Endodermal cell (in vitro differentiated cells): ENCODE results near the gene EMC10. TPM values are rescaled to one million over a fixed set of nuclear protein-coding genes. Genes with fewer than 3 reads are reported as not detected.

Experiments used
- DNase-seq: peaks from one replicate; pipeline ENCODE4 v3.0.0-alpha.2; 2017
- H3K27ac ChIP-seq: 2 replicates; pipeline ENCODE4 v1.5.1; 2013; ENCODE audit warnings: mild to moderate bottlenecking, low read depth, low read length, moderate library complexity
- H3K27me3 ChIP-seq: 2 replicates; pipeline ENCODE4 v1.6.1; 2013; ENCODE audit warnings: mild to moderate bottlenecking, low read length, moderate library complexity; ENCODE audit not compliant: insufficient read depth, control insufficient read depth, poor library complexity, severe bottlenecking
- H3K36me3 ChIP-seq: 2 replicates; pipeline ENCODE4 v1.7.0; 2013; ENCODE audit warnings: mild to moderate bottlenecking, low read length, moderate library complexity; ENCODE audit not compliant: control insufficient read depth, insufficient read depth
- H3K4me1 ChIP-seq: one replicate; pipeline ENCODE4 v1.7.0; 2013; ENCODE audit warnings: low read length; ENCODE audit not compliant: control insufficient read depth, insufficient read depth
- H3K4me3 ChIP-seq: 2 replicates; pipeline ENCODE4 v1.5.1; 2013; ENCODE audit warnings: mild to moderate bottlenecking, low read length, moderate library complexity
- H3K9ac ChIP-seq: 2 replicates; pipeline ENCODE4 v1.6.1; 2013; ENCODE audit warnings: mild to moderate bottlenecking, low read length, moderate library complexity; ENCODE audit not compliant: poor library complexity, severe bottlenecking; ENCODE audit errors: extremely low read depth
- H3K9me3 ChIP-seq: 2 replicates; pipeline ENCODE4 v1.6.1; 2013; ENCODE audit warnings: mild to moderate bottlenecking, low read length, moderate library complexity; ENCODE audit not compliant: control insufficient read depth
- H3K27ac Mint-ChIP-seq: 2 replicates; pipeline ENCODE4 v1.8.0; 2020; ENCODE audit warnings: mixed read lengths
- H3K27me3 Mint-ChIP-seq: 2 replicates; pipeline ENCODE4 v1.8.0; 2021; ENCODE audit warnings: mild to moderate bottlenecking, mixed read lengths; ENCODE audit not compliant: insufficient read depth
- H3K36me3 Mint-ChIP-seq: 2 replicates; pipeline ENCODE4 v1.8.0; 2020; ENCODE audit warnings: low read depth, mixed read lengths
- H3K4me1 Mint-ChIP-seq: 2 replicates; pipeline ENCODE4 v1.8.0; 2020; ENCODE audit warnings: mixed read lengths
- H3K4me3 Mint-ChIP-seq: 2 replicates; pipeline ENCODE4 v1.8.0; 2020; ENCODE audit warnings: mild to moderate bottlenecking, moderate library complexity, mixed read lengths
- H3K9me3 Mint-ChIP-seq: 2 replicates; pipeline ENCODE4 v1.8.0; 2020; ENCODE audit warnings: mild to moderate bottlenecking, mixed read lengths
- WGBS, 2 experiments: methylation state at CpG; one replicate each; pipeline versions ENCODE4 v1.1.5 to v1.1.7; 2013; ENCODE audit warnings: missing lambda C conversion rate in 2 of 2, mixed read lengths in 1 of 2; ENCODE audit not compliant: insufficient coverage in 1 of 2, insufficient read length in 1 of 2; 5-methylcytosine and 5-hydroxymethylcytosine counted together
- total RNA-seq, 2 donors: library from RNA; stranded (reverse); fragmentation: NEBNext Ultra II Directional in 1 of 2; extraction: Animal tissue kit (Norgen Biotek cat#: 25700) in 1 of 2; gene quantifications; 2 replicates in 1 of 2; 3 replicates in 1 of 2; pipeline ENCODE4 v1.2.1, GENCODE V29; 2021
- TF ChIP-seq, protein P1 (sequence below): fragments of 200-600 bp; sonication (generic); conservative IDR thresholded peaks from 2 replicates; pipeline ENCODE4 v1.5.0; 2021; ENCODE audit warnings: antibody characterized with exemption, mild to moderate bottlenecking

EMC10 gene
- total RNA-seq, 2 donors from 2014 or later = 119 to 123 TPM

DNA sequence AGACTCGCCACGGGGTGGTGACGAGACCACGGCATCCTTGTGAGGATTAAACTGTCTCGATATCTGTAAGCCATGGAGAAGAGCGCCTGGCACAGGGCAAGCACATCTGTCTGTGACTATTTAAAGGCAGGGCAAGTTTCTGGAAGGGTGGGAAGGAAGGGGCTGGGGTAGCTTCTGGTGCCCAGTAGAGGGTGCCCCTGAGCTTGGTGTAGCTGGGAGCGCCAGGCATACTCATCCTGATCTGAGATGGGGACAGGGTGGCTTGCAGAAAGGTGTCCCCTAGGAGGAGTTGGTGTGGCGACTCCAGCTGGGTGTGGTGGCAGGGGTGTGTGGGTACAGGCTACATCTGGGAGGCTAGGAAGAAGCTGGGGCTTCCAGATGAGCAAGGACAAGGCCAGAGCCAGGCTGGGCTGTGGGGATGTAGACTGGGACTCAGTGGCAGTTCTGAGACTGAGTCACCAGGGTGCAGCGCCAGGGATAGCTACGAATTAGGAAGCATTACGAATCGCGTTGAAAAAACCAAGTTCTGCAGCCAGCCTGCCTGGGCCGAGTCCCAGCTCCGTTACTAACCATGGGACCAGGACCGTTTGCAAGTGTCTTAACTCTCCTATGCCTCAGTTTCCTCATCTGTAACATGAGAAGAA, 60.5 kb downstream of the EMC10 start:
- H3K27ac Mint-ChIP-seq = no peak overlapping the region
- DNase-seq = no peak
- no peaks in the 10 kb centered on the region for H3K4me1 Mint-ChIP-seq
- H3K4me3 Mint-ChIP-seq = no peak overlapping the region
- no peaks in the 10 kb centered on the region for H3K4me1 ChIP-seq
- H3K4me3 ChIP-seq = no peak overlapping the region
- TF ChIP-seq, protein P1, sequence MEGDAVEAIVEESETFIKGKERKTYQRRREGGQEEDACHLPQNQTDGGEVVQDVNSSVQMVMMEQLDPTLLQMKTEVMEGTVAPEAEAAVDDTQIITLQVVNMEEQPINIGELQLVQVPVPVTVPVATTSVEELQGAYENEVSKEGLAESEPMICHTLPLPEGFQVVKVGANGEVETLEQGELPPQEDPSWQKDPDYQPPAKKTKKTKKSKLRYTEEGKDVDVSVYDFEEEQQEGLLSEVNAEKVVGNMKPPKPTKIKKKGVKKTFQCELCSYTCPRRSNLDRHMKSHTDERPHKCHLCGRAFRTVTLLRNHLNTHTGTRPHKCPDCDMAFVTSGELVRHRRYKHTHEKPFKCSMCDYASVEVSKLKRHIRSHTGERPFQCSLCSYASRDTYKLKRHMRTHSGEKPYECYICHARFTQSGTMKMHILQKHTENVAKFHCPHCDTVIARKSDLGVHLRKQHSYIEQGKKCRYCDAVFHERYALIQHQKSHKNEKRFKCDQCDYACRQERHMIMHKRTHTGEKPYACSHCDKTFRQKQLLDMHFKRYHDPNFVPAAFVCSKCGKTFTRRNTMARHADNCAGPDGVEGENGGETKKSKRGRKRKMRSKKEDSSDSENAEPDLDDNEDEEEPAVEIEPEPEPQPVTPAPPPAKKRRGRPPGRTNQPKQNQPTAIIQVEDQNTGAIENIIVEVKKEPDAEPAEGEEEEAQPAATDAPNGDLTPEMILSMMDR = peak; percentile 41
- H3K36me3 Mint-ChIP-seq = no peaks in the 10 kb centered on the region
- no peaks in the 10 kb centered on the region for H3K36me3 ChIP-seq
- peaks cover 20% of the 10 kb centered on the region for H3K9me3 ChIP-seq
- no peak overlapping the region for H3K9ac ChIP-seq
- WGBS, 2 experiments = 87 to 91% methylated on average over 8 to 16 of the region's 16 CpGs
- H3K27me3 ChIP-seq = no peaks in the 10 kb centered on the region
- H3K9me3 Mint-ChIP-seq = peaks cover 18% of the 10 kb centered on the region
- H3K27me3 Mint-ChIP-seq = peaks cover 16% of the 10 kb centered on the region
- no peak overlapping the region for H3K27ac ChIP-seq

DNA sequence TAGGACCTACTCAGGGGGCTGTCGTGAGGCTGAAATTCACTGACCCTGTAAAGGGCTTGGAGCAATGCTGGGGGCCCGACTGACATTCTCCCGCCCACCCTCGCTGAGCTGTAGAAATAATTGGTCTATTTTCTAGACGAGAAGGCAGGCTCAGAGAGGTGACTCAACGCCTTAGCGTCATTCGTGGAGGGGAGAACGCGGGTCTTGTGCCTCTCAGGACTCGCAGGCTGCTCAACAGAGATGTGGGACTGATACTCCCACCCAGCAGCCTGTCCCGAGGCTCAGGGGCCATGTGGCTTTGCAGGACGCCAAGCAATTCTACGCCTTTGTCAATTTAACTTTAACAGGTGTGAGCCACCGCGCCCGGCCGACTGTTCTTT, 61.0 kb downstream of the EMC10 start:
- Histone ChIP-seq H3K36me3 (no peaks in the 10 kb centered on the region), H3K4me1 (no peaks in the 10 kb centered on the region), H3K9ac (no peak overlapping the region), H3K27me3 (no peaks in the 10 kb centered on the region), H3K4me3 (no peak overlapping the region), H3K9me3 (peaks cover 18% of the 10 kb centered on the region), H3K27ac (no peak overlapping the region)
- Mint-ChIP-seq H3K4me3 (no peak overlapping the region), H3K36me3 (no peaks in the 10 kb centered on the region), H3K9me3 (peaks cover 15% of the 10 kb centered on the region), H3K27me3 (peaks cover 12% of the 10 kb centered on the region), H3K4me1 (no peaks in the 10 kb centered on the region), H3K27ac (no peak overlapping the region)
- no peak for DNase-seq
- 80 to 82% methylated on average over 15 to 18 of the region's 18 CpGs for WGBS, 2 experiments
- TF ChIP-seq, protein P1 = no peak

DNA sequence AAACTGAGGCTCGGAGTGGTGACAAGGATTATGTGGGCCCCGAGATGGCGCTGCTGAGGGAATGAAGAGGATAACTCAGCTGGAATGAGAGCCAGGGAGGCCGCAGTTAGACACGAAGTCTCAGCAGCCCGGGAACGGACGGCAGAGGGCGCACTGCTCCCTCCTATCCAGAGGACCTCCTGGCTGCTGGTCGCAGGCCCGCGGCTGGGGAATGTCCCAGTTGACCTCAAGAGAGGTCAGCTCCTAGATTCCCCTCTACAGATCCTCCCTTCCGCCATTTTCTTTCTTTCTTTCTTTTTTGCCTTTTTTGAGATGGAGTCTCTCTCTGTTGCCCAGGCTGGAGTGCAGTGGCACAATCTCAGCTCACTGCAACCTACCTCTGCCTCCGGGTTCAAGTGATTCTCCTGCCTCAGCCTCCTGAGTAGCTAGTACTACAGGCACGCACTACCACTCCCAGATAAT, 61.5 kb downstream of the EMC10 start:
- no peak overlapping the region for H3K4me3 ChIP-seq
- Mint-ChIP-seq H3K9me3 (peaks cover 10% of the 10 kb centered on the region), H3K36me3 (no peaks in the 10 kb centered on the region), H3K27ac (no peak overlapping the region), H3K27me3 (peaks cover 9% of the 10 kb centered on the region), H3K4me3 (no peak overlapping the region), H3K4me1 (no peaks in the 10 kb centered on the region)
- H3K9me3 ChIP-seq = peaks cover 13% of the 10 kb centered on the region
- no peaks in the 10 kb centered on the region for H3K4me1 ChIP-seq
- no peaks in the 10 kb centered on the region for H3K27me3 ChIP-seq
- WGBS, 2 experiments = 34 to 50% methylated on average over 14 to 15 of the region's 15 CpGs
- TF ChIP-seq, protein P1 = peak; percentile 98
- peak; percentile 99 for DNase-seq
- H3K9ac ChIP-seq = no peak overlapping the region
- H3K36me3 ChIP-seq = no peaks in the 10 kb centered on the region
- H3K27ac ChIP-seq = no peak overlapping the region

Other genes with a start within 250 kb of the EMC10 start
- gene KCNC3, start 147.1 kb upstream of the EMC10 start, total RNA-seq = 10 to 100 TPM in 1 of 2 donors, 1 to 10 TPM in 1; 8.6 to 10.7 TPM
- 1 to 10 TPM in 1 of 2 donors, under 1 TPM in 1; 0.91 to 1.5 TPM for gene NAPSA, start 110.9 kb upstream of the EMC10 start, total RNA-seq
- 10 to 100 TPM; 40.4 to 42.7 TPM for gene NR1H2, start 100.0 kb upstream of the EMC10 start, total RNA-seq
- gene POLD1, start 92.2 kb upstream of the EMC10 start, total RNA-seq = 100 to 1,000 TPM; 106 to 127 TPM
- gene SPIB, start 57.6 kb upstream of the EMC10 start, total RNA-seq = 1 to 10 TPM in 1 of 2 donors, under 1 TPM in 1; 0.11 to 2.6 TPM
- gene MYBPC2, start 43.6 kb upstream of the EMC10 start, total RNA-seq = 1 to 10 TPM; 1.9 to 2.3 TPM
- gene GARIN5A, start 341 bp downstream of the EMC10 start, total RNA-seq = 1 to 10 TPM; 8.3 to 9.5 TPM
- gene JOSD2, start 34.7 kb downstream of the EMC10 start, total RNA-seq = 10 to 100 TPM; 12.1 to 13.7 TPM
- gene ASPDH, start 37.4 kb downstream of the EMC10 start, total RNA-seq = not detected
- 1 to 10 TPM; 2.3 to 7.0 TPM for gene LRRC4B, start 91.9 kb downstream of the EMC10 start, total RNA-seq
- 1 to 10 TPM; 1.7 to 1.9 TPM for gene SYT3, start 163.4 kb downstream of the EMC10 start, total RNA-seq
- 10 to 100 TPM; 11.3 to 26.8 TPM for gene C19orf81, start 172.9 kb downstream of the EMC10 start, total RNA-seq
- 1 to 10 TPM; 1.6 to 1.9 TPM for gene SHANK1, start 243.3 kb downstream of the EMC10 start, total RNA-seq
- gene CLEC11A, start 246.9 kb downstream of the EMC10 start, total RNA-seq = 1 to 10 TPM; 4.0 to 6.2 TPM